NT2/D1 (cell line): ENCODE data around the gene STAMBP.

ENCODE experiments used
- SUZ12 ChIP-seq: IDR thresholded peaks from 2 replicates; pipeline ENCODE4 v1.6.1; 2011; ENCODE audit not compliant: insufficient read length, insufficient read depth; ENCODE audit errors: extremely low read depth
- YY1 ChIP-seq: IDR thresholded peaks from 2 replicates; pipeline ENCODE4 v1.6.1; 2011; ENCODE audit not compliant: insufficient read length, insufficient read depth
- ZNF274 ChIP-seq: IDR thresholded peaks from 2 replicates; pipeline ENCODE4 v1.6.1; 2011; ENCODE audit warnings: mild to moderate bottlenecking, low read depth, low read length

DNA sequence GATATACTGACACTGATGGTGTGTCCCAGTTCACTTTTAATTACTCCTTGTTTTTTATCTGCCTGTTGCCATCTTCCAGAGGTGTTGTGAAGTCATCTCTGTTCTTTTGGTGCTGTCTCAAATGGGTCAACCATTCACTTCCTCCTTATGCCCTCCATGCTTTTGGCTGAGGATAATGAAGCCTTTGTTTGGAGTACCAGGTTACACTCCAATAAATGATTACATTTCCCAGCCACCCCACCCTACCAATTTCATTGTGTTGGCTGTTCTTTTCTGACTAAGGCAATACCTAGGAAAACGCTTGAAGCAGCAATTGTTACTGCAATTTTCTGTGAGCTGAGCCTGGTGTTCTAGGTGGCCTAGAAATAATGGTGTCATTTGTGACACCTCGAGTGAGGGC, 34.2 kb downstream of the STAMBP start:
- TF ChIP-seq ZNF274 (no peak), YY1 (no peak), SUZ12 (no peak)
